SIG-M5 treated with dmso at 0.1 percent for 504 hours (cell line): ENCODE results near the gene THOC2.
"Not testable (repeated sequence)": the region's sequence is repeated elsewhere in the genome, so short reads cannot be mapped to it uniquely, and the experiment has no call there.

Source experiments
- DNase-seq: peaks from one replicate; lab custom pipeline; 2025; ENCODE audit not compliant: unreplicated experiment; lab: John Stamatoyannopoulos, UW

The THOC2 gene

DNA sequence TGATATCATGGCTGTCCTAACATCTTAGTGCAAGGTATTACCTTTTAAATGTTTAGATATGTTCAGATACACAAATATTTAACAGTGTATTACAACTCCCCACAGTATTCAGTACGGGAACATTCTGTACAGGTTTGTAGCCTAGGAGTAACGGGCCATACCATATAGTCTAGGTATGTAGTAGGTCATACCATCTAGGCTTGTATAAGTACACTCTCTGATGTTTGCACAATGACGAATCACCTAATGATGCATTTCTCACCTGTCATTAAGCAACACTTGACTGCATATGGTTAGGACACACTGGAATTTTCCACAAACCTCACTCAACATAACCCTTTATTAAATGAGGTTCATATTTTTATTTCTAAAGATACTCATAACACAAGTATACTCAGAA, 67.7 kb downstream of the THOC2 start:
- no peak for DNase-seq

DNA sequence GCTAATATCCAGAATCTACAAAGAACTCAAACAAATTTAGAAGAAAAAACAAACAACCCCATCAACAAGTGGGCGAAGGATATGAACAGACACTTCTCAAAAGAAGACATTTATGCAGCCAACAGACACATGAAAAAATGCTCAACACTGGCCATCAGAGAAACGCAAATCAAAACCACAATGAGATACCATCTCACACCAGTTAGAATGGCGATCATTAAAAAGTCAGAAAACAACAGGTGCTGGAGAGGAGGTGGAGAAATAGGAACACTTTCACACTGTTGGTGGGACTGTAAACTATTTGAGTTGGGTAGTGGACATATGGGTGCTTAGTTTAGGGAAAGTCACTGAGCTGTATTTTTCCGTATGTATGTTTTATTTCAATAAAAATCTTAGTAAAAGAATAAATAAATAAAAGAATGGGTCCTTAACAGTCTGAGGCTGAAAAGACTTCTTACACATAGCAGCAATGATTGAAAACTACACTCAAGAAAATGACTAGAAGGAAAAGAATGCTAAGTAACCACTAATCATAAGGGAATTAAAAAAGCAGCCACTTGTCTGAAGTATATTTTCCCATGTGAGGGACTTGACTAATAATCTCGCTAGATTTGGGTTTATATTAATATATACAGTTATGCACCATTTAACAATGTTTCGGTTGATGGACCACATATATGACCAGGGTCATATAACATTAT, 68.2 kb downstream of the THOC2 start:
- DNase-seq, result not testable (repeated sequence)

DNA sequence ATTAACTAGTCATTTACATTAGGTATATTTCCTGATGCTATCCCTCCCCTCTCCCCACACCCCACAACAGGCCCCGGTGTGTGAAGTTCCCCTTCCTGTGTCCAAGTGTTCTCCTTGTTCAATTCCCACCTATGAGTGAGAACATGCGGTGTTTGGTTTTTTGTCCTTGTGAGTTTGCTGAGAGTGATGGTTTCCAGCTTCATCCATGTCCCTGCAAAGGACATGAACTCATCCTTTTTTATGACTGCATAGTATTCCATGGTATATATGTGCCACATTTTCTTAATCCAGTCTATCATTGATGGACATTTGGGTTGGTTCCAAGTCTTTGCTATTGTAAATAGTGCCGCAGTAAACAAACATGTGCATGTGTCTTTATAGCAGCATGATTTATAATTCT, 69.1 kb downstream of the THOC2 start:
- not testable (repeated sequence) for DNase-seq

DNA sequence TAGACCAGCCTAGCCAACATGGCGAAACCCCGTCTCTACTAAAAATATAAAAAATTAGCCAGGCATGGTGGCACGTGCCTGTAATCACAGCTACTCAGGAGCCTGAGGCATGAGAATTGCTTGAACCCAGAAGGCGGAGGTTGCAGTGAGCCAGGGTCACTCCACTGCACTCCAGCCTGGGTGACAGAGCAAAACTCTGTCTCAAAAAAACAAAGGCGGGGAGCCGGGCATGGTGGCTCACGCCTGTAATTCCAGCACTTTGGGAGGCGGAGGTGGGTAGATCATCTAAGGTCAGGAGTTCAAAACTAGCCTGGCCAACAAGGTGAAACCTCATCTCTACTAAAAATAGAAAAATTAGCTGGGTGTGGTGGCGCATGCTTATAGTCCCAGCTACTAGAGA, 76.3 kb downstream of the THOC2 start:
- DNase-seq, result not testable (repeated sequence)

DNA sequence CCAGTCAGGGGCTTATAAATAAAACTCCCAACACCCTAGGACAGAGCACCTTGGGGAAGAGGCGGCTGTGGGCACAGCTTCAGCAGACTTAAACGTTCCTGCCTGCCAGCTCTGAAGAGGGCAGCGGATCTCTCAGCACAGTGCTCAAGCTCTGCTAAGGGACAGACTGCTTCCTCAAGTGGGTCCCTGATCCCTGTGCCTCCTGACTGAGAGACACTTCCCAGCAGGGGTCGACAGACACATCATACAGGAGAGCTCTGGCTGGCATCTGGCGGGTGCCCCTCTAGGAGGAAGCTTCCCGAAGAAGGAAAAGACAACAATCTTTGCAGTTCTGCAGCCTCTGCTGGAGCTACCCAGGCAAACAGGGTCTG, 84.1 kb downstream of the THOC2 start:
- not testable (repeated sequence) for DNase-seq

DNA sequence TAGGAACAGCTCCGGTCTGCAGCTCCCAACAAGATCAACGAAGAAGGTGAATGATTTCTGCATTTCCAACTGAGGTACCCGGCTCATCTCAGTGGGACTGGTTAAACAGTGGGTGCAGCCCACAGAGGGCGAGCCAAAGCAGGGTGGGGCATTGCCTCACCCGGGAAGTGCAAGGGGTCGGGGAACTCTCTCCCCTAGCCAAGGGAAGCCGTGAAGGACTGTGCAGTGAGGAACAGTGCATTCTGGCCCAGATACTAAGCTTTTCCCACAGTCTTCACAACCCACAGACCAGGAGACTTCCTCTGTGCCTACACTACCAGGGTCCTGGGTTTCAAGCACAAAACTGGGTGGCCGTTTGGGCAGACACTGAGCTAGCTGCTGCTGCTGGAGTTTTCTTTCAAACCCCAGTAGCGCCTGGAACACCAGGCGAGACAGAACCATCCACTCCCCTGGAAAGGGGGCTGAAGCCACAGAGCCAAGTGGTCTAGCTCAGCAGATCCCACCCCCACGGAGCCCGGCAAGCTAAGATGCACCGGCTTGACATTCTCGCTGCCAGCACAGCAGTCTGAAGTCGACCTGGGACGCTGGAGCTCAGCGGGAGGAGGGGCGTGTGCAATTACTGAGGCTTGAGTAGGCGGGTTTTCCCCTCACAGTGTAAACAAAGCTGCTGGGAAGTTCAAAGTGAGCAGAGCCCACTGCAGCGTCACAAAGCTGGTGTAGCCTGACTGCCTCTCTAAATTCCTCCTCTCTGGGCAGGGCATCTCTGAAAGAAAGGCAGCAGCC, 84.6 kb downstream of the THOC2 start:
- peak; percentile 24 for DNase-seq

DNA sequence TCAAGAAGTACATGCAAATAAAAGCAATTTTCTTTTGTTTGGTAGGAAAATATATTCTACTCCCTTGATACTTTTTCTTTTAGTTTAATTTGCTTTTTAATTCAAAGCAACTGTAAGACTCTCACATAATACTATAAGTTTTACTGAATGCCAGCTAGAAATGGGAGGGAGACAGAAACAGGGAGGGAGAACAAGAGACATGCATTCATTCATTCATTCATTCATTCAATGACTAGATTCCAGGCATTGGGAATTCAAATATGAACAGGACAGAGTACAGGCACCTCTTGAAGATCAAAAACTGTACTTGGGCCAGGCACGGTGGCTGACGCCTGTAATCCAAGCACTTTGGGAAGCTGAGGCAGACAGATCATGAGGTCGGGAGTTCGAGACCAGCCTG, 85.6 kb downstream of the THOC2 start:
- no peak for DNase-seq

DNA sequence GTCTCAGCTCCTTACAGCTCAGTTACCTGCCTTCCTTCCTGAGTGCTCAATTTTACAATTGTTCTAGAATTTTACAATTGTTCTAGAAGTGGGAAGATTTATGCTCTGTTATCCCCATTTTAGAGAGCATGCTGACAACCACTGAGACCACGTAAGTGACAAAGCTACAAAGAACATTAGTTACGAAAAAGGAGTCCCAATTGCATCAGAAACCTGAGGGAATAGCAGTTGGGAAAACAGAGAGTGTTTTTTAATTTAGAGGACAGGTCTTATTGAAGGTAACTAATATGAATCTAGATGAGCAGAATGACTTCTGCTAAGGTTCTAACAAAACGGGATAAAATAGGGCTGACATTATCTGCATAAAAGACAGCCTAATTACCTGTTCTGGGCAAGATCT, 103.3 kb downstream of the THOC2 start:
- DNase-seq, result no peak

DNA sequence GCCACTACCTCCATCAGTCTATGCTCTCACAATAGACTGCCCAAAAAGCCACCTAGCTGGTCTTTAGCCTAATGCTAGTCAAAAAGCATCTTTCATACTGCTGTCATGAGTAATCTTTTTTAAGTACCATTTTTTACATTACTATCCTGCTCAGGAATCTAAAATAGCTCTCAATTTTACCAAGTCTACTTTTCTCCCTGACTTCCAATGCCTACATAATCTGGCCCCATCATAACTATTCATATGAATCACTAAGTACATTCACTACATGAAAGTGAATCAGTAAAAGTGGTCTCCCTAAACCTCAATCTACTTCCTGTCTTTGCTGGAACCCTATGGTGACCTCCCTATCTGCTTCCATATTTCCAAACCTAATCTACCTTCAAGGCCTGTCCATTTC, 105.9 kb downstream of the THOC2 start:
- DNase-seq, result no peak

DNA sequence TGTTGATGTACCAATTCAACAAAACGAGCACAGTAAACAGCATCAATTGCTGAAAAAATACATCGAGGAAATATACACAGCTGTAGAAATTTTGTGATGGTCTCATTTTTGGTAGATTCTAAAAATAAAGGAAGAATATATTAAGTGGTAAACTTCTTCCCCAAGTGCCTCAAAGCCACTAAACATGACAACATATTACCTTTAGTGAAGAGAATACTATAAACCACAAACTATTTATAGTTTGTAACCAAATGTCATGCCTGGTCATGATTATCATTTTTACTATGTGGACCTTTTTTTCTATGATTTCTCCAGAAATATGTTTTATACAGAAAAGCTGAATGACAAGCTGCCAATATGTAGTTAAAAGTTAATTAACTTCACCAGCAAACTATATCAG, 106.9 kb downstream of the THOC2 start:
- DNase-seq, result no peak

DNA sequence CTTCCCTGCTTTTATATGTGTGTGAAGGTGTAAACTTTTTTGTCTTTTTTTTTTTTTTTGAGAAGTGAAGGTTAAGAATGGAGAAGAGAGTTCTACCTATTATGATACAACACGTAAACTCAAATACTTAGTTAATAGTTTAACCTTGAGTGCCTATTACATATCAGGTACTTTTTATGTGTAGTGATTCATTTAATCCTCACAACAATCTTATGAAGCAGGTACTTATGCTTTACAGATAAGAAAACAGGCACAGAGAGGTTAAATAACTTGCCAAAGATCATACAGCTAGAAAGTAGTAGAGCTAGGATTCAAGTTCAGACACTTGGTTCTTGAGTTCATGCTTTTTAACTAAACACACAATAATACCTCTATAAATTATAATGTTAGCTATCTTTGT, 107.4 kb downstream of the THOC2 start:
- no peak for DNase-seq

DNA sequence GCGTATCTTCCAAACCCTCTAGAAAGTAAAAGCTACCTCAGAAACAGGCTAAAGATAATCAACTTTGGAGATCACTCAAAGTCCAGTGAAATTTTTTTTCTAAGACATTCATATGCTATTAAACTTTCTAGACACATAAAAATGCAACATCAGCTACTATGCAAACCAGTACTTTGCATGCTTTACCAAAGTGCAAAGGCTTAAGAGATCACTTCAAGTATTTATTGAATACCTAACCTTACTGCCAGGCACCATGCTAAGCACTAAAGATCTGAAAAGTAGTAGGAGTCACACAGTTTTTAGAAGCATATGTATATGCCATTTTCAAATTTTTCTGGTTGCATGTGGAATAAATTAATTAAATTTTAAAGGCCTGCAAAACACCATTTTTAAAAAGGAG, 115.8 kb downstream of the THOC2 start:
- DNase-seq, result no peak

DNA sequence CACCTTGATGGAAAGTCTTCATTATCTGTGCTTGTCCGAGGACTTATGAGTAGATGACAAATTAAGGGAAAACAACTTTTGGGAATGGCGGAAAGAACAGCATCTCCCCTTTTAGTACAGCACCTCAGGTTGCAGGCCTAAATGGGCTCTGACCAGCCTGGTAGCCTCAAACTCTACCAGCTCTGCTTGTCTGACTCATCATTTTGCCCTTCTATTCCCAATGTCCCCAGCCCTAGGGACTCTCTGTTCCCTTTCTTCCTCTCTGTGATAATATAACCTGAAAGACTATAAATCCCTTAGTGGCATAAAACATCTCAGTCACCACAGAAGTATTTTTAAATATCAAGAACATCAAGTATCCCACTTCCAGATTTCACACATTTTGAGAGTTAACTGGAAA, 121.9 kb downstream of the THOC2 start:
- DNase-seq, result no peak

DNA sequence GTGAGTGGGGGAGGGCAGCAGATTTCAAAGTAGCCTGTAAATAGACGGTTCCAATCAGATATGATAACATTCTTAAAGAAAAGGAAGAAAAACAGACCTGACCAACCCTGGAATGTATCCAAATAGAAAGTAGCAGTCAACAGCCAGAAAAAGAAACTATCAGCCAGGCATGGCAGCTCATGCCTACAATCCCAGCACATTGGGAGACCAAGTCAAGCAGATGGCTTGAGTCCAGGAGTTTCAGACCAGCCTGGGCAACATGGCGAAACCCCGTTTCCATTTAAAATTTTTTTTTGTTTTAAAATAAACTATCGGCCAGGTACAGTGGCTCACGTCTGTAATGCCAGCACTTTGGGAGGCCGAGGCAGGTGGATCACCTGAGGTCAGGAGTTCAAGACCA, 125.0 kb downstream of the THOC2 start:
- no peak for DNase-seq

DNA sequence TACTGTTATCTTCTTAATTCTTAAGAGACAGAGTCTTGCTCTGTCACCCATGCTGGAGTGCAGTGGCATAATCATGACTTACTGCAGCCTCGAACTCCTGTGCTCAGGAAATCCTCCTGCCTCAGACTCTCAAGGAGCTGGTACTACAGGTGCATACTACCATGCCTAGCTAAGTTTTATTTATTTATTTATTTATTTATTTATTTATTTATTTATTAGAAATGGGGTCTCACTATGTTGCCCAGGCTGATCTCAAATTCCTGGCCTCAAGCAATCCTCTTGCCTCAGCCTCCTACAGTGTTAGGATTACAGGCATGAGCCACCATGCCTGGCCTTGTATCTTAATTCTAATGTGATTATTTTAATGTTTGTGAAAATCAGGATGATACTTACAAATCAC, 125.6 kb downstream of the THOC2 start:
- no peak for DNase-seq

DNA sequence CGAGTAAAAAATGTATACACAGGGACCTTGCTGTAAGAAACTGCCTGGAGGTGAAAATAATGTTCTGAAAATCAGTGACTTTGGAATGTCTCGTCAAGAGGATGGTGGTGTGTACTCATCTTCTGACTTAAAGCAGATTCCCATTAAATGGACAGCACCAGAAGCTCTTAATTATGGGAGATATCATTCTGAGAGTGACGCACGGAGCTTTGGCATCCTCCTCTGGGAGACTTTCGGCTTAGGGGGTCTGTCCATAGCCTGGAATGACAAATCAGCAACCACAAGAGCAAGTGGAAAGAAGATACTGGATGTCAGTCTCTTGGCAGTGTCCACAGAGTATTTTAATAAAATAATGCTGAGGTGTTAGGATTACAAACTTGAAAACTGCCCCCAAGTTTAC, 129.4 kb downstream of the THOC2 start:
- DNase-seq, result no peak

DNA sequence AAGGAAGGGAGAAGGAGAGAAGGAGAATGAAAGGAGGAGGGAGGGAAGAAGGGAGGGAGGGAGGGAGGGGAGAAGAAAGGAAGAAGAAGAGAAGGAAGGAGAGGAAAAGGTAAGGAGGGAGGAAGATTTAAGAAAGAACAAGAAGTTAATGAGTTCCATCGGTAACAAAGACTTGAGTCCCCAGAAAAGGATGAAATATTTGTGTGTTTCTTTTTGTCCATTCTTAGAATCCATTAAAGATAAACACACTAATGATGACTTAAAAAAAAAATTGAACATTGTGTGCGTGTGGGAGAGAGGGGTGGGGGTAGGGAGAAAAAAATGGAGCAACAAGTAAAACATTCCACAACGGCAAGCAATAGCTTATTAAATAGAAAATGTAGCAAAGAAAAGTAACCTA, 131.4 kb downstream of the THOC2 start:
- DNase-seq, result no peak

DNA sequence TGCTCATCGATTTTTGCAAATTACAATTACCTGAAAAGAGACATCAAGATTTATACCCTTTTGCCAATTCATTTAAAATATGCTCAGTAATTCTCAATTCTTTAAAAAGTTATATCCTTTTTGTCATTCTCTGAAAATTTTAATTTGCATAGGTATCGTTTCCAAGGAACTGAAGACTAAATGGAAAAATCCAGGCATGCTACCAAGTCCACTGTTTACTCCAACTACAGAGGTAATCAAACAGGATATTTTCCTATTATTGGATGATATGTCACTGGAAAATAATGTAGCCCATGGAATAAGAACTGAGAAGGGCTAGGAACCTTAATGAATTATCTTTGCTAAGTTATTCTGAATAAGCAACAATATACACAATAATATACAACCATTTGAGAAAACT, 132.7 kb downstream of the THOC2 start:
- no peak for DNase-seq

DNA sequence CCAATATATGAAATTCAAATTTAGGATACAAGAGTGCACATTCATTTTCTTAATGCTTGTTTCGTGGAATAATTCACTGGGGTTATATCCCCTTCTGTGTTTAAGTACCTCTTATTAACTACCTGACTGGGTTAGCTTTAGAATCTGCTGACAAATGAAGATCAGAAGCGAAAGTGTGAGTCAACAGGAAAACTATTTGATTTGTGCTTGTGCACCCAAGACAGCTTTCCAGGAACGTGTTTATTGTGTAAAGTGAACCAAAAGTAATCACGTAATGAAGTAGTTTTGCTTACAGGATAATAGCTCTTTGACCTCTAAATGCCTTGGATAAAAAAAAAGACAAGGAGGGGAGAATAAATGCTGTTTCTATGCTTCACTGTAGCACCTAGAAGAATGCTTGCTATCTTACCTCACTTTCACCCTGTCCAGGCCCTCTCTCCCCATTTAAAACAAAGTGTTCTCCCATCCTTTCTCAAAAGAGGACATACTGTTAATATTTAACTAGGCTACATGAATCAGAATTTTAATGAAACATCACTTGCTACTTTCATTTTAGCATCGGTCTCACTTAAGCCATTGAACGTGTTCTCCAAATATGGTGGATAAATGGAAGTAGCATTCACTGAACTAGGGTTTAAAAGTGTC, 141.9 kb downstream of the THOC2 start:
- DNase-seq, result peak; percentile 8

DNA sequence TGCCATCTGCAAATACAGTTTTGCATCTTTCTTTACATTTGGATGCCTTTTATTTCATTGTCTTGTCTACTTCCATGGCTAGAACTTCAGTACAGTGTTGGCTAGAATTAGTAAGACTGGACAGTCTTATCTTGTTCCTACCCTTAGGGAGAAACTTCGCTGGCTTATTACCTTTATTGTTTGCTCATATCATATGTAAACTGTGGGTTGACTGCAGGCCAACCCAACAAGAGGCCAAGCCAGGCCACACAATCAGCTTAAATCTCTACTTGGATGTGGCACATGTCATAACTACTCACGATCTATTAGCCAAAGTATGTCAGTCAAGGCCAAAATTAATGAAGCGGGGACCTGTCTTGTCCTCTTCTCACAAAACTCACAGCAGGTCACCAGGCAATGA, 144.1 kb downstream of the THOC2 start:
- DNase-seq, result no peak

DNA sequence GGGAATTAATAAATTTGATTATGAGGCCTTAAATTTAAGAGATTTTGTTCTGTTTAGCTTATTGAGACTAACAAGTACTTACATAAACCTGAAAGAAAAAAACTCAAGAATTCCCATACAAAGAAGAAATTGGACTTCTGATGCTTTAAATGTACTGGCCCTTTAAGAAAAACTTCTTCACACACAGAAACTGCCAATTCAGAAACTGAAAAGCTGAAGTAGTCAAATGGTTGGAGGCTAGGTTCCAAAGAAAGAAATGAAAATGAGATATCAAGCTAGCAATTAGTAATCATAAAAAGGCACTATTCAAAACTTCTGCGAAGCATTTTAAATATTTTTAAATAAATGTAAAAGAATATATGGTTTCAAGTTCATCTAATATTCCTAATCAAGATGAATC, 151.3 kb downstream of the THOC2 start:
- DNase-seq, result no peak

DNA sequence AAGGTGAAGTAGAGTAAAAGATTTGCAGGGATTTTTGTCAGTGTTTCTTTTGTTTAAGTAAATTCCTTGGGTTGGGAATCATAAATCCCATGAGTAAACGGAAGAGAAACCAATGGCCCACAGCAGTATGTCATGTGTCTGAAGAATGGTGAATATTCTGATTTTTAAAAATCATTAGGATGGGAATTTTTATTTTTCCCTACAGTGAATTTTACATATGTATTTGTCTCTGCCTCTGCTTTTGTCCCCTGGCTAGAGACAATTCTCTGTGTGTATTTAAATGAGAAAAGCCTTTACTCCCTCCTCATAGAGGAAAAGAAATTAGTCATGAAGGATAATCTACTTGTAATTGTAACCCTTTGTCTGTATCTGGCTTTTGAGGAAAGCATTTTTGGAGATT, 152.1 kb downstream of the THOC2 start:
- no peak for DNase-seq
